ENCODE results near the gene AKAP9.
"Not testable (repeated sequence)": the region's sequence is repeated elsewhere in the genome, so short reads cannot be mapped to it uniquely, and the experiment has no call there.

AKAP9 gene

DNA sequence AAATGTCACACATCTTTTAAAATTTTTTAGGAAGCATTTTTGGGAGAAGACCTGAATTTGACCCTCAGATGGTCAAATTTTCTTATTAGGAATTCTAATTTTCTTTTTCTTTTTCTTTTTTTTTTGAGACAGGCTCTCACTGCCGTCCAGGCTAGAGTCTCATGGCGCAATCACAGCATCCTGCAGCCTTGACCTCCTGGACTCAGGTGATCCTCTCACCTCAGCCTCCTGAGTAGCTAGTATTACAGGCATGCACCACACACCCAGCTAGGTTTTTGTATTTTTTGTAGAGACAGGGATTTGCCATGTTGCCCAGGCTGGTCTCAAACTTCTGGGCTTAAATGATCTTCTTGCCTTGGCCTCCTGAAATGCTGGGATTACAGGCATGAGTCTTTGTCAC, 65.4 kb downstream of the AKAP9 start:
- H3K9ac ChIP-seq (ENCODE audit: low read depth, low read length): no peak overlapping the region
- no peaks in the 10 kb centered on the region for H3K27me3 ChIP-seq (ENCODE audit: control insufficient read depth, insufficient read depth, low read length)
- no peak overlapping the region for H3K4me3 ChIP-seq (ENCODE audit: low read depth, low read length)
- peaks cover 16% of the 10 kb centered on the region for H3K9me3 ChIP-seq (ENCODE audit: control insufficient read depth, insufficient read depth, low read length)
- no peaks in the 10 kb centered on the region for H3K4me1 ChIP-seq (ENCODE audit: control insufficient read depth, insufficient read depth, low read length)
- H3K27ac ChIP-seq (ENCODE audit: low read depth, low read length): no peak overlapping the region
- peaks cover 27% of the 10 kb centered on the region for H3K36me3 ChIP-seq (ENCODE audit: control insufficient read depth, insufficient read depth, low read length)

DNA sequence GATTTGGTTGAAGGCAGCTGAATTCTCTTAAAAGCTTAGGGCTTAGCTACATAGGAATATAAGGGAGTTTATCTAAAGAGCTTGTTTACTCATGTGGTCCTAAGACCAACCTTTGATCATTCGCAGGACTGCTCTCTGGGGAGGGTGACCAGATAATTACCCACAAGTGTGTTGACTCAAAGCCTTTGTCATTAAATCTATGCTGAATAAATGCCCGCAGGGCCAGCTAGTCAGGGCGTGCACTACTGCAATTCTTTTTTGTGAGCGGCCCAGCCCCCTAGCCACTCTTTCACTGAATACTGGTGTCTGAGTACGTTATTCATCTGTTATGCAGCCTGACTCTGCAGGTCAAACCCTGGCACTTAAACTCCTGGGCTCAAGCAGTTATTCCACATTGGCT, 69.6 kb downstream of the AKAP9 start:
- no peaks in the 10 kb centered on the region for H3K27me3 ChIP-seq (ENCODE audit: control insufficient read depth, insufficient read depth, low read length)
- H3K27ac ChIP-seq (ENCODE audit: low read depth, low read length): no peak overlapping the region
- H3K4me1 ChIP-seq (ENCODE audit: control insufficient read depth, insufficient read depth, low read length): no peaks in the 10 kb centered on the region
- H3K9ac ChIP-seq (ENCODE audit: low read depth, low read length): no peak overlapping the region
- H3K36me3 ChIP-seq (ENCODE audit: control insufficient read depth, insufficient read depth, low read length): peaks cover 12% of the 10 kb centered on the region
- peaks cover 16% of the 10 kb centered on the region for H3K9me3 ChIP-seq (ENCODE audit: control insufficient read depth, insufficient read depth, low read length)
- H3K4me3 ChIP-seq (ENCODE audit: low read depth, low read length): no peak overlapping the region

DNA sequence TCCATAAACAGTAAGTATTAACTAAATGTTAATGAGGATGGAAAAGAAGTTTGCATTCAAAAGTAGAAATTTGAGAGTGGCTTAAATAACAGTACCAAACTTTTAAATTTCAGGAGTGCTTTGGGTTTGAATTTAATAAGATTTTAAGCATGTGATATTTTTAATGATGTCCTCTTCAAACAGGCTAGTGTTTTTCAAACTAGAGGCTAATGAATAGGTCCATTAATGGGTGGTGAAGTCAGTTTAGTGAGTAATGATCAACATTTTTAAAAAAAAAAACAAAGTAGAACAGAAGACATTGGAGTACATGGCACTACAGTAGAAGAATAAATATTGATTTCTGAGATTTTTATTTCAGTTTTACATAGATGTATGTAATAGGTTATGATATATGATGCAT, 72.9 kb downstream of the AKAP9 start:
- H3K4me3 ChIP-seq (ENCODE audit: low read depth, low read length): no peak overlapping the region
- peaks cover 16% of the 10 kb centered on the region for H3K9me3 ChIP-seq (ENCODE audit: control insufficient read depth, insufficient read depth, low read length)
- no peak overlapping the region for H3K9ac ChIP-seq (ENCODE audit: low read depth, low read length)
- H3K27ac ChIP-seq (ENCODE audit: low read depth, low read length): no peak overlapping the region
- H3K4me1 ChIP-seq (ENCODE audit: control insufficient read depth, insufficient read depth, low read length): no peaks in the 10 kb centered on the region
- peaks cover 30% of the 10 kb centered on the region for H3K36me3 ChIP-seq (ENCODE audit: control insufficient read depth, insufficient read depth, low read length)
- H3K27me3 ChIP-seq (ENCODE audit: control insufficient read depth, insufficient read depth, low read length): no peaks in the 10 kb centered on the region

DNA sequence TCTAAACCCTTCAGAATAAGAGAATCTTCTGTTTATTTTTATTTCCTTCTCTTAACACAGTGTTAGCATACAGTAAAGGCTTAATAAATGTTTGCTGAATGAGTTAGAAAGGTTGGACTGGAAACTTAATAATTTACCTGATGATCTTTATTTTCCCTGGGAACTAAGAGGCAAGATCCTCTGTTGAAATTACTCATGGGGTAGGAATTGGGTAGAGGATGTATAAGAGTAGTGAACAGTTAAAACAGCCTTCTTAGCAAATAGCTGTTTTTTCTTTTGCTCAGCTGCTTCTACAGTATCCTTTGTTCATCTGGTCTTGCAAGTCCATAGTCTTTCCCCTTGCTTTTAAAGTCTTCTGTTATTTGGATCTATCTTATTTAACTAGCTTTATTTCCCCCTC, 80.0 kb downstream of the AKAP9 start:
- Histone ChIP-seq H3K27me3 (ENCODE audit: control insufficient read depth, insufficient read depth, low read length) (no peaks in the 10 kb centered on the region), H3K4me1 (ENCODE audit: control insufficient read depth, insufficient read depth, low read length) (no peaks in the 10 kb centered on the region), H3K9me3 (ENCODE audit: control insufficient read depth, insufficient read depth, low read length) (peaks cover under 1% of the 10 kb centered on the region), H3K36me3 (ENCODE audit: control insufficient read depth, insufficient read depth, low read length) (peaks cover 65% of the 10 kb centered on the region), H3K4me3 (ENCODE audit: low read depth, low read length) (no peak overlapping the region), H3K27ac (ENCODE audit: low read depth, low read length) (no peak overlapping the region), H3K9ac (ENCODE audit: low read depth, low read length) (no peak overlapping the region)

GRCh38 chr7:92025260-92025659, 84.6 kb downstream of the AKAP9 start:
- H3K4me1 ChIP-seq (ENCODE audit: control insufficient read depth, insufficient read depth, low read length): no peaks in the 10 kb centered on the region
- no peak overlapping the region for H3K4me3 ChIP-seq (ENCODE audit: low read depth, low read length)
- no peaks in the 10 kb centered on the region for H3K27me3 ChIP-seq (ENCODE audit: control insufficient read depth, insufficient read depth, low read length)
- H3K9ac ChIP-seq (ENCODE audit: low read depth, low read length): no peak overlapping the region
- H3K9me3 ChIP-seq (ENCODE audit: control insufficient read depth, insufficient read depth, low read length): peaks cover 9% of the 10 kb centered on the region
- H3K27ac ChIP-seq (ENCODE audit: low read depth, low read length): no peak overlapping the region
- H3K36me3 ChIP-seq (ENCODE audit: control insufficient read depth, insufficient read depth, low read length): peaks cover 55% of the 10 kb centered on the region

GRCh38 chr7:92026635-92027034, 86.0 kb downstream of the AKAP9 start:
- H3K36me3 ChIP-seq (ENCODE audit: control insufficient read depth, insufficient read depth, low read length): peaks cover 67% of the 10 kb centered on the region
- H3K27ac ChIP-seq (ENCODE audit: low read depth, low read length); H3K4me1 ChIP-seq (ENCODE audit: control insufficient read depth, insufficient read depth, low read length); H3K4me3 ChIP-seq (ENCODE audit: low read depth, low read length); H3K9me3 ChIP-seq (ENCODE audit: control insufficient read depth, insufficient read depth, low read length); H3K9ac ChIP-seq (ENCODE audit: low read depth, low read length); H3K27me3 ChIP-seq (ENCODE audit: control insufficient read depth, insufficient read depth, low read length): not testable (repeated sequence)

DNA sequence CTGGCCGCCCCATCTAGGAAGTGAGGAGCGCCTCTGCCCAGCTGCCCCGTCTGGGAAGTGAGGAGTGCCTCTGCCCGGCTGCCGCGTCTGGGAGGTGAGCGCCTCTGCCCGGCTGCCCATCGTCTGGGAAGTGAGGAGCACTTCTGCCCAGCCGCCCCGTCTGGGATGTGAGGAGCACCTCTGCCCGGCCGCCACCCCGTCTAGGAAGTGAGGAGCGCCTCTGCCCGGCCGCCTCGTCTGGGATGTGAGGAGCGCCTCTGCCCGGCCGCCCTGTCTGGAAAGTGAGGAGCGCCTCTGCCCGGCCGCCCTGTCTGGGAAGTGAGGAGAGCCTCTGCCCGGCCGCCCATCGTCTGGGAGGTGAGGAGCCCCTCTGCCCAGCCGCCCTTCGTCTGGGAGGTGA, 86.5 kb downstream of the AKAP9 start:
- H3K4me1 ChIP-seq (ENCODE audit: control insufficient read depth, insufficient read depth, low read length); H3K27me3 ChIP-seq (ENCODE audit: control insufficient read depth, insufficient read depth, low read length); H3K9ac ChIP-seq (ENCODE audit: low read depth, low read length); H3K27ac ChIP-seq (ENCODE audit: low read depth, low read length); H3K9me3 ChIP-seq (ENCODE audit: control insufficient read depth, insufficient read depth, low read length); H3K4me3 ChIP-seq (ENCODE audit: low read depth, low read length): not testable (repeated sequence)
- peaks cover 67% of the 10 kb centered on the region for H3K36me3 ChIP-seq (ENCODE audit: control insufficient read depth, insufficient read depth, low read length)

DNA sequence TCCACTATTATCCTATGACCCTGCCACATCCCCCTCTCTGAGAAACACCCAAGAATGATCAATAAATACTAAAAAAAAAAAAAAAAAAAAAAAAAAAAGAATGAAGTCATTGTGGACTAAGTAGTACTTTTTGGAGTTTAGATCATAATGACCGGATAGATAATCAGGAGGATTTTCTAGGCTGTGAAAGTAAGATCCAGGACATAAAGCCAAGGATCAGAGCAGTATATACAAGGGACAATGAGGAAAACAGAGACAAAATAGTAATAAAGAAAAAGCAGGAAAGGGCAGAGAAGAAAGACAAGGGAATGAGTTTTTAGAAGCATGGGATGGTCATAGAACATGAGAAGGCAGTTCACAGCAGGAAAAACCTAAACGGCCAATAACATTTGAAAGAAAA, 87.6 kb downstream of the AKAP9 start:
- H3K27ac ChIP-seq (ENCODE audit: low read depth, low read length): no peak overlapping the region
- no peaks in the 10 kb centered on the region for H3K27me3 ChIP-seq (ENCODE audit: control insufficient read depth, insufficient read depth, low read length)
- H3K36me3 ChIP-seq (ENCODE audit: control insufficient read depth, insufficient read depth, low read length): peaks cover 56% of the 10 kb centered on the region

DNA sequence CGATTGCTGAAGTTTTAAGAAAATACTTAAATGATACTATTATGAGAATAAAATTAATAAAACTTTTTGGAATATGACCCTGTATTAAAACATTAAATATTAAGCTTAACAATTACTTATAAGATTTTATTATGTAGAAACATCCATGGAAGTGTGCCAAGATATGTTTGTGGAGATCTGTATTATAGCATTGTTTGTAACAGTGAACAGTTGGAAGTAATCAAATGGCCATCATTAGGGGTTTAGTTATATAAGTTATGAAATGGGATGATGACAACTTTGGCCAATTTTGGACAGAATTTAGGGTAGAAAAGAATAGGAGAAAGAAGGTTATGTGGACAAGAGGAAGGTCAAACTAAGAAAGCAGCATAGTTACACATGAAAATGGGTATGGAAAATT, 88.0 kb downstream of the AKAP9 start:
- Histone ChIP-seq H3K36me3 (ENCODE audit: control insufficient read depth, insufficient read depth, low read length) (peaks cover 52% of the 10 kb centered on the region), H3K27ac (ENCODE audit: low read depth, low read length) (no peak overlapping the region), H3K9ac (ENCODE audit: low read depth, low read length) (no peak overlapping the region), H3K9me3 (ENCODE audit: control insufficient read depth, insufficient read depth, low read length) (peaks cover 9% of the 10 kb centered on the region), H3K4me3 (ENCODE audit: low read depth, low read length) (no peak overlapping the region), H3K4me1 (ENCODE audit: control insufficient read depth, insufficient read depth, low read length) (no peaks in the 10 kb centered on the region), H3K27me3 (ENCODE audit: control insufficient read depth, insufficient read depth, low read length) (no peaks in the 10 kb centered on the region)

More for the DNA sequence above, 87.6 kb downstream of the AKAP9 start:
- Histone ChIP-seq H3K9ac (ENCODE audit: low read depth, low read length) (no peak overlapping the region), H3K4me1 (ENCODE audit: control insufficient read depth, insufficient read depth, low read length) (no peaks in the 10 kb centered on the region), H3K4me3 (ENCODE audit: low read depth, low read length) (no peak overlapping the region), H3K9me3 (ENCODE audit: control insufficient read depth, insufficient read depth, low read length) (peaks cover 9% of the 10 kb centered on the region)

- H3K27me3 ChIP-seq (ENCODE audit: control insufficient read depth, insufficient read depth, low read length): no peaks in the 10 kb centered on the region
- H3K4me1 ChIP-seq (ENCODE audit: control insufficient read depth, insufficient read depth, low read length): peaks cover 9% of the 10 kb centered on the region
- H3K27ac ChIP-seq (ENCODE audit: low read depth, low read length): no peak overlapping the region
- H3K9ac ChIP-seq (ENCODE audit: low read depth, low read length): no peak overlapping the region
- H3K4me3 ChIP-seq (ENCODE audit: low read depth, low read length): no peak overlapping the region
- peaks cover 35% of the 10 kb centered on the region for H3K36me3 ChIP-seq (ENCODE audit: control insufficient read depth, insufficient read depth, low read length)
- H3K9me3 ChIP-seq (ENCODE audit: control insufficient read depth, insufficient read depth, low read length): no peaks in the 10 kb centered on the region
Observed at GRCh38 chr7:92034116-92034515, 93.5 kb downstream of the AKAP9 start.

GRCh38 chr7:92035576-92035975, 94.9 kb downstream of the AKAP9 start:
- no peak overlapping the region for H3K4me3 ChIP-seq (ENCODE audit: low read depth, low read length)
- no peaks in the 10 kb centered on the region for H3K9me3 ChIP-seq (ENCODE audit: control insufficient read depth, insufficient read depth, low read length)
- H3K4me1 ChIP-seq (ENCODE audit: control insufficient read depth, insufficient read depth, low read length): peaks cover 9% of the 10 kb centered on the region
- no peaks in the 10 kb centered on the region for H3K27me3 ChIP-seq (ENCODE audit: control insufficient read depth, insufficient read depth, low read length)
- no peak overlapping the region for H3K9ac ChIP-seq (ENCODE audit: low read depth, low read length)
- H3K27ac ChIP-seq (ENCODE audit: low read depth, low read length): no peak overlapping the region
- H3K36me3 ChIP-seq (ENCODE audit: control insufficient read depth, insufficient read depth, low read length): peaks cover 28% of the 10 kb centered on the region

GRCh38 chr7:92039900-92040299, 99.2 kb downstream of the AKAP9 start:
- Histone ChIP-seq H3K36me3 (ENCODE audit: control insufficient read depth, insufficient read depth, low read length) (peaks cover 39% of the 10 kb centered on the region), H3K9ac (ENCODE audit: low read depth, low read length) (no peak overlapping the region), H3K27me3 (ENCODE audit: control insufficient read depth, insufficient read depth, low read length) (no peaks in the 10 kb centered on the region), H3K9me3 (ENCODE audit: control insufficient read depth, insufficient read depth, low read length) (no peaks in the 10 kb centered on the region), H3K4me3 (ENCODE audit: low read depth, low read length) (no peak overlapping the region), H3K4me1 (ENCODE audit: control insufficient read depth, insufficient read depth, low read length) (peaks cover 9% of the 10 kb centered on the region), H3K27ac (ENCODE audit: low read depth, low read length) (no peak overlapping the region)
